Measurements from ENCODE around the gene PPP1R3C. TPM values are rescaled to one million over a fixed set of nuclear protein-coding genes. Genes with fewer than 3 reads are reported as not detected.
A peak's percentile ranks its signal among the peaks of the same experiment; 100 is the strongest.

PPP1R3C gene
- total and polyA plus RNA-seq, 5 donors from 2014 or later = not detected

DNA sequence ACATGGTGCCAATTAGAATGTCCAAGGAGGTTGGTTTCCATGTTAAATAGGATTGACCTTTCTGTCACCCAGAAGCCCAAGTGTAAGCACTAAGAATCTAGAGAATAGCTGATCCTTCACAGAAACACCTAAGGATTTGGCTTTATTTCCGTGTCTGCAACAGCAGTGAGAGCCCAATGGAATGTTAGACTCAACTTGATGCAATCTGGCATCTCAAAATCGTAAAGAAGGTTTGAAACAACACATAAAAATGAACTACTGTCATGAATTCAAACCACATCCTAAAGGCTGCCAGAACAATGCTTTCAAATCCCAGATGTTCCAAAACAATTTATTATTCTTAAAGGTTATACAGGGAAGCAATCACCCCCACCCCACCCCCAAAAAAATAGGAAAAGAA, 18.6 kb downstream of the PPP1R3C start:
- H3K4me1 Mint-ChIP-seq = no peaks in the 10 kb centered on the region
- H3K4me3 Mint-ChIP-seq = no peak overlapping the region
- ATAC-seq (ENCODE audit: low read depth in 2 of 2) (no peak), DNase-seq (no peak)
- Histone ChIP-seq H3K4me1 (ENCODE audit: control insufficient read depth, insufficient read depth, low read length, poor library complexity, severe bottlenecking) (no peaks in the 10 kb centered on the region), H3K36me3 (ENCODE audit: control insufficient read depth, insufficient read depth, low read length) (no peaks in the 10 kb centered on the region), H3K27me3 (ENCODE audit: control insufficient read depth, insufficient read depth, low read length) (peaks cover 7% of the 10 kb centered on the region), H3K27ac (ENCODE audit: insufficient read depth, low read length, poor library complexity, severe bottlenecking) (no peak overlapping the region), H3K9me3 (ENCODE audit: control insufficient read depth in 2 of 2, low read length in 2 of 2) (no peaks in the 10 kb centered on the region), H3K4me3 (ENCODE audit: low read depth, low read length) (no peak overlapping the region)
- H3K9me3 Mint-ChIP-seq = no peaks in the 10 kb centered on the region
- no peaks in the 10 kb centered on the region for H3K36me3 Mint-ChIP-seq
- H3K27me3 Mint-ChIP-seq = peaks cover 10% of the 10 kb centered on the region
- H3K27ac Mint-ChIP-seq = no peak overlapping the region

DNA sequence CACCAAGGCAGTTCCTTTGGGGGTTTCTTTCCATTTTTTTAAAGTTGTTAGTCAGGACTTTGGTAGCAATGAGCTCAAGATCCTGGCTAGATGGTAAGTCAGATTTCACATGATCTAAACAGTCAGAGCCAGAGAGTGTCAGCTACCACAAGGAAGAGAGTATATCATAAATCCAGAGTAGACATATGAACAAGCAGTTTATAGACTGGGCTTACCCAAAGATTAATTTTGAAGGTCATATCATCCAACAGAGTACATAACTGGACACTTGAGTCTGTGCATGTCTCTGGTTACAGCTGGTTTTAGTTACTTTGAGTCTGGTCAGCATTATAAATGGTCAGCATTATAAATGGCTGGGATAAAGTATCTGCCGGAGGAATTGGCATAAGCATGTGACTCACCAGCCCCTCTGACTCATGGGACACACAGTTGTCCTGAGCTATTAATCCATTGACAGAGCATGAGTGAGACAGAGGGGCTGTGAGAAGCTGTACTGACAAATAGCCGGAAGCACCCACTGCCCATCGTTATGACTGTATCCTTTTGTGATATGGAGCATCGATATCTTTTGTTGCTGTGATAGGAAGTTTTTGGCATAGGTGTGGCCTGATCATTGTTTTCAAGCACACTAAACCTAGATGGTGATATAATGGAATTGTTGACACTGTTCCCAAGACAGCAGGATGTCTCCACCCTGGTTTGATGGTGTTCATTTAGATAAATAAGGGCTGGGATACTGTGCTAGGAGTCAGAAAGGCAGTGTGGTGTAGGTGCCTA, 19.3 kb downstream of the PPP1R3C start:
- DNase-seq (no peak), ATAC-seq (ENCODE audit: low read depth in 2 of 2) (peak in 1 of 2 donors; percentile 12)
- Histone ChIP-seq H3K9me3 (ENCODE audit: control insufficient read depth in 2 of 2, low read length in 2 of 2) (no peaks in the 10 kb centered on the region), H3K27ac (ENCODE audit: insufficient read depth, low read length, poor library complexity, severe bottlenecking) (no peak overlapping the region), H3K4me3 (ENCODE audit: low read depth, low read length) (no peak overlapping the region), H3K27me3 (ENCODE audit: control insufficient read depth, insufficient read depth, low read length) (peaks cover 7% of the 10 kb centered on the region), H3K36me3 (ENCODE audit: control insufficient read depth, insufficient read depth, low read length) (no peaks in the 10 kb centered on the region), H3K4me1 (ENCODE audit: control insufficient read depth, insufficient read depth, low read length, poor library complexity, severe bottlenecking) (no peaks in the 10 kb centered on the region)
- no peaks in the 10 kb centered on the region for H3K4me1 Mint-ChIP-seq
- no peaks in the 10 kb centered on the region for H3K9me3 Mint-ChIP-seq
- no peak overlapping the region for H3K4me3 Mint-ChIP-seq
- H3K27me3 Mint-ChIP-seq = peaks cover 10% of the 10 kb centered on the region
- H3K36me3 Mint-ChIP-seq = no peaks in the 10 kb centered on the region
- H3K27ac Mint-ChIP-seq = no peak overlapping the region

DNA sequence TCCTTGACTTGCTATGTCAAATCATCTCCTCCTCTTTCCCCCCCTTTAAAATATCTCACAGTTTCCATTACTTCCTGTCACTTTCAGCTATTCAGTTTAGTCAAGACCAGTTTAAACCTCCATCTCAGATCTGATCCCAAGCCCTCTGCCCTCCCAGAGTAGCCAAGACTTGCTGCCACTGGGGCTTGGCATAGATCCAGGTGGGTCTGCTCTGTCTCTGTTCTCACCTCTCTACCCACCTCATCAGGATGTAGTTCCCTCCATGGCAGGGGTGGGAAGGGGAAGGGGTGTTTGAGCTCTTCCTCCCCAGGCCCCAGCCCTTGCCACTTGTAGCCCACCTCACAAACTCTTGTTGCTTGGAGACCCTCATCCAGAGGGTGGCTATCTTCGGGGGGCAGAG, 22.0 kb downstream of the PPP1R3C start:
- ATAC-seq (ENCODE audit: low read depth in 2 of 2) (no peak), DNase-seq (no peak)
- H3K27ac Mint-ChIP-seq = no peak overlapping the region
- no peaks in the 10 kb centered on the region for H3K36me3 ChIP-seq (ENCODE audit: control insufficient read depth, insufficient read depth, low read length)
- H3K27ac ChIP-seq (ENCODE audit: insufficient read depth, low read length, poor library complexity, severe bottlenecking) = no peak overlapping the region
- H3K27me3 Mint-ChIP-seq = peaks cover 10% of the 10 kb centered on the region
- H3K4me1 ChIP-seq (ENCODE audit: control insufficient read depth, insufficient read depth, low read length, poor library complexity, severe bottlenecking) = no peaks in the 10 kb centered on the region
- no peak overlapping the region for H3K4me3 ChIP-seq (ENCODE audit: low read depth, low read length)
- H3K36me3 Mint-ChIP-seq = no peaks in the 10 kb centered on the region
- H3K4me1 Mint-ChIP-seq = no peaks in the 10 kb centered on the region
- peaks cover 0 to 6% (median 0%) of the 10 kb centered on the region in 7 donors for H3K9me3 Mint-ChIP-seq
- no peaks in the 10 kb centered on the region for H3K27me3 ChIP-seq (ENCODE audit: control insufficient read depth, insufficient read depth, low read length)
- no peaks in the 10 kb centered on the region for H3K9me3 ChIP-seq (ENCODE audit: control insufficient read depth in 2 of 2, low read length in 2 of 2)
- no peak overlapping the region for H3K4me3 Mint-ChIP-seq

DNA sequence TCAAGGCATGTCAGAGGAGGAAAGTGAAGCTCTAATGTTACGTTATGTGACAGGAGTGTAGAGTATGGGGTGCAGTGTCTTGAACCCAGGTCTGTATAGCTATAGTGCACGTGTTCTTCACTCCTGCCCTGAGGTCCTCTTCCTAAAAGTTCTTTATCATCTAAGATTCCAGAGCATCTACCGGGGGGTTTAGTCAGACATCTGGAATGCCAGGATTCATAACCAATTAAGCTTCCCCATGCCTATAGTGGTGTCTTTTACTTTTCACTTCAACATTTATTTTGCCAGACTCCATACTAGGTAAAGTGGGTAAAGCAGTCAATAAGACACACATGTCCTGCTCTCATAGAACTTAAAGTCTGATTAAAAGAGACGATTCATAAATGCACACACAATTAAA, 22.4 kb downstream of the PPP1R3C start:
- no peaks in the 10 kb centered on the region for H3K4me1 ChIP-seq (ENCODE audit: control insufficient read depth, insufficient read depth, low read length, poor library complexity, severe bottlenecking)
- H3K27ac Mint-ChIP-seq = no peak overlapping the region
- H3K27me3 ChIP-seq (ENCODE audit: control insufficient read depth, insufficient read depth, low read length) = no peaks in the 10 kb centered on the region
- no peak overlapping the region for H3K4me3 ChIP-seq (ENCODE audit: low read depth, low read length)
- H3K9me3 ChIP-seq (ENCODE audit: control insufficient read depth in 2 of 2, low read length in 2 of 2) = no peaks in the 10 kb centered on the region
- no peak overlapping the region for H3K27ac ChIP-seq (ENCODE audit: insufficient read depth, low read length, poor library complexity, severe bottlenecking)
- H3K4me3 Mint-ChIP-seq = no peak overlapping the region
- H3K9me3 Mint-ChIP-seq = peaks cover 0 to 11% (median 2%) of the 10 kb centered on the region in 7 donors
- no peaks in the 10 kb centered on the region for H3K4me1 Mint-ChIP-seq
- no peaks in the 10 kb centered on the region for H3K36me3 Mint-ChIP-seq
- no peaks in the 10 kb centered on the region for H3K36me3 ChIP-seq (ENCODE audit: control insufficient read depth, insufficient read depth, low read length)
- no peak for ATAC-seq (ENCODE audit: low read depth in 2 of 2)
- no peak for DNase-seq
- H3K27me3 Mint-ChIP-seq = peaks cover 7% of the 10 kb centered on the region

DNA sequence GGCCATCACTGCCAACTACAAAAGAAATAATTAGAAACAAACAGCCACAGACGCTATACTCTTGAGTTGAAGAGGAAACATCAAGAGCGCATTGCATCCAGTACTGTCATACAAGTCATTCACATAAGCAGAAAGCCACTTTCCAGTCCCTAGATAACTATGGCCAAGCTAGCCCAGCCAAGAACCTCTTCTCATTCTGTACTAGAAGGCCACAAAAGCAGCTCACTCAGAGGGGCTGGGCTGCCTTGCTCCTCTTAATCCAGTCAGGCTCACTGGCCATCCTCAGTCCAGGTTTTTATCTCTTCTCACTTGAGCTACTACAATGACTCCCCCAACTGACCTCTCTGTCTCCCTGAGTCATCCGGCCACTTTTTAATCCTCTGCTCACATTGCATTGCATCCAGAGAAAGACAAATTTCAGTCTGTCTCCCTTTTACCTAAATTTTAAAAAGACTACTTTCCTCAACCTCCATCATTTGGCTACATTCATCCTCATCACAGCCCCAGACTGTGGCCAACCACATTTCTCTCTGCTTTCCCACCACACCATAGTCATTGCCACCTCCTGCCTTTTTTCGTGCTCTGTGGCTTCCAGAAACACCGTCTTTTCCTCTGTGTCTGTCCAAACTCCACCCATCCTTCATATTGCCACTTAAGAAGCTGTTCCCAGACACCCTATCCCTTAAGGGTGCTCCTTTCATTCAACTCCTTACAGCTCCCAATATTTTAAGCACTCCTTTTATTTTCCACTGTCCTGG, 25.0 kb downstream of the PPP1R3C start:
- H3K27me3 Mint-ChIP-seq = no peaks in the 10 kb centered on the region
- H3K36me3 ChIP-seq (ENCODE audit: control insufficient read depth, insufficient read depth, low read length) = no peaks in the 10 kb centered on the region
- H3K4me3 Mint-ChIP-seq = no peak overlapping the region

DNA sequence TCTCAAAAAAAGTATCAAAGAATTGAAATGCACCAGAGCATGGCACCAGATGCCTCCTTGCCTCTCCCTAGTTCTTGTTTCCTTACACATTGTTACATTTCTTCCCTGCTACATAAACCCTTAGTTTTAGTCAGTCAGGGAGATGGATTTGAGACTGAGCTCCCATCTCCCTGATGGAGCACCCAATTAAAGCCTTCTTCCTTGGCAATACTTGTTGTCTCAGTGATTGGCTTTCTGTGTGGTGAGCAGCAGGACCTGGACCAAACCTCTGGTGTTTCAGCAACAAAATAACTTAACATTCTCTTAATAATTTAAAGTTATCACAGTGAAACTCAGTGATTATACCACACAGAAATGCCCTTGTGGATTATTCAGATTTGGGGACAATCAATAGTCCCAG, 26.9 kb downstream of the PPP1R3C start:
- Mint-ChIP-seq H3K27me3 (no peaks in the 10 kb centered on the region), H3K9me3 (peaks cover 0 to 11% (median 3%) of the 10 kb centered on the region in 7 donors), H3K4me1 (no peaks in the 10 kb centered on the region), H3K27ac (no peak overlapping the region), H3K36me3 (no peaks in the 10 kb centered on the region), H3K4me3 (no peak overlapping the region)
- H3K27ac ChIP-seq (ENCODE audit: insufficient read depth, low read length, poor library complexity, severe bottlenecking) = no peak overlapping the region
- DNase-seq (no peak), ATAC-seq (ENCODE audit: low read depth in 2 of 2) (no peak)
- no peaks in the 10 kb centered on the region for H3K4me1 ChIP-seq (ENCODE audit: control insufficient read depth, insufficient read depth, low read length, poor library complexity, severe bottlenecking)
- H3K27me3 ChIP-seq (ENCODE audit: control insufficient read depth, insufficient read depth, low read length) = no peaks in the 10 kb centered on the region
- H3K9me3 ChIP-seq (ENCODE audit: control insufficient read depth in 2 of 2, low read length in 2 of 2) = no peaks in the 10 kb centered on the region
- H3K4me3 ChIP-seq (ENCODE audit: low read depth, low read length) = no peak overlapping the region
- H3K36me3 ChIP-seq (ENCODE audit: control insufficient read depth, insufficient read depth, low read length) = no peaks in the 10 kb centered on the region

More for the DNA sequence above, 25.0 kb downstream of the PPP1R3C start:
- Histone ChIP-seq H3K9me3 (ENCODE audit: control insufficient read depth in 2 of 2, low read length in 2 of 2) (no peaks in the 10 kb centered on the region), H3K4me3 (ENCODE audit: low read depth, low read length) (no peak overlapping the region), H3K4me1 (ENCODE audit: control insufficient read depth, insufficient read depth, low read length, poor library complexity, severe bottlenecking) (no peaks in the 10 kb centered on the region), H3K27me3 (ENCODE audit: control insufficient read depth, insufficient read depth, low read length) (no peaks in the 10 kb centered on the region), H3K27ac (ENCODE audit: insufficient read depth, low read length, poor library complexity, severe bottlenecking) (no peak overlapping the region)
- no peak overlapping the region for H3K27ac Mint-ChIP-seq
- peaks cover 0 to 11% (median 3%) of the 10 kb centered on the region in 7 donors for H3K9me3 Mint-ChIP-seq
- no peaks in the 10 kb centered on the region for H3K36me3 Mint-ChIP-seq
- H3K4me1 Mint-ChIP-seq = no peaks in the 10 kb centered on the region
- ATAC-seq (ENCODE audit: low read depth in 2 of 2) (no peak), DNase-seq (no peak)

DNA sequence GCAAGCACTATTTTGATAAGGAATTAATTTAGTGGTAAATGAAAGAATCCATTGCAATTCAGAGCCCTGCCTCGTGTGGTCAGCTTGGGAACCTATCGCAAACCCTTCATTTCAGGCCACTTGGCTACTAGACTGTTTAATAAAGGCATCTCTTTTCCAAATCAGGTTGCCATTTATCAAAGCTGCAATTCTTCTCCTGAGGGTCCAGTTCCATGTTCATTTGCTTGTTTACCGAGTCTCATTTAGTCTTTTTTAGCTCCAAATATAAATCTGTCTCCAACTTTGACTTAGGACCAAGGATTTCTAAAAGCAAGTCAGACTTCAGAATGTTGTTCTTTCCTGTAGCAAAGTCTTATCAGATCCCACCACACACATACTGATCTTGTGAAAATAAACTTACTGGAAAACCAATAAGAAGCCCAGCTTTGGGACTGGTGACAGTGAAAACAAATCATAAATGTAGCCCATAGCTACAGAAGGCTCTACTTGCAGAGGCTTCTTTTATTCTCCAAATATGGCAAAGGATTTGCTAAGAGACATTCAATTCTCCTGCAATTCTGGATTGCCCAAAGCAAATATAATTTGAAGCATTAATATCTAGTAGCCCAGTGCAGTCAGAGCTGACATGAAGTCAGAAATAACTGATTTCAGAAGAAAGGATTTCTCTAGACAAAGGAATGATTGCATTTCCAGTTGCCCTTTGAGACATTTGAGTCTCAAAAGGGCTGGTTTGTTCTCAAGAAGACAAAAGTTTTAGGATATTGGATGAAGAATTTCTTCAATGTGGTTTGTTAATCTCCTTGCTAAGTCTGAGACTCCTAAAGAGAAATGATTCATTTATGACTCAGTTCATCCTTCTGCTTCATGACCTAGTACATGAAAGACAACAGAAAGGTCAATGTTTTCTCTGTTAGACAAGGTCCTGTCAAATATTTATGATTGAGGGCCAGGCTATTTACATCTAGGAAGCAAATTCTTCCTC, 28.0 kb downstream of the PPP1R3C start:
- no peak overlapping the region for H3K27ac Mint-ChIP-seq
- ATAC-seq (ENCODE audit: low read depth in 2 of 2) (no peak), DNase-seq (no peak)
- no peaks in the 10 kb centered on the region for H3K36me3 ChIP-seq (ENCODE audit: control insufficient read depth, insufficient read depth, low read length)
- no peaks in the 10 kb centered on the region for H3K9me3 ChIP-seq (ENCODE audit: control insufficient read depth in 2 of 2, low read length in 2 of 2)
- no peaks in the 10 kb centered on the region for H3K4me1 ChIP-seq (ENCODE audit: control insufficient read depth, insufficient read depth, low read length, poor library complexity, severe bottlenecking)
- H3K9me3 Mint-ChIP-seq = peaks cover 0 to 11% (median 4%) of the 10 kb centered on the region in 7 donors
- H3K27me3 ChIP-seq (ENCODE audit: control insufficient read depth, insufficient read depth, low read length) = no peaks in the 10 kb centered on the region
- H3K4me3 ChIP-seq (ENCODE audit: low read depth, low read length) = no peak overlapping the region
- no peaks in the 10 kb centered on the region for H3K36me3 Mint-ChIP-seq
- H3K27me3 Mint-ChIP-seq = no peaks in the 10 kb centered on the region
- no peak overlapping the region for H3K4me3 Mint-ChIP-seq
- H3K27ac ChIP-seq (ENCODE audit: insufficient read depth, low read length, poor library complexity, severe bottlenecking) = no peak overlapping the region
- no peaks in the 10 kb centered on the region for H3K4me1 Mint-ChIP-seq
